ENCODE measurements around the gene ACAA2. TPM values are rescaled to one million over a fixed set of nuclear protein-coding genes. Genes with fewer than 3 reads are reported as not detected.

ACAA2 gene
- total RNA-seq, 1 donor from 2014 or later: 40.2 TPM

- peak; percentile 18 for DNase-seq (ENCODE audit: extremely low read depth, low read depth, low spot score)
These were observed 45.3 kb downstream of the ACAA2 start for GRCh38 chr18:49768051-49768391.

GRCh38 chr18:49767111-49768050 lies 46.0 kb downstream of the ACAA2 start:
- no peak for DNase-seq (ENCODE audit: extremely low read depth, low read depth, low spot score)

GRCh38 chr18:49766646-49767045 lies 46.7 kb downstream of the ACAA2 start:
- no peak for DNase-seq (ENCODE audit: extremely low read depth, low read depth, low spot score)

- DNase-seq (ENCODE audit: extremely low read depth, low read depth, low spot score): peak; percentile 3
These were observed 49.3 kb downstream of the ACAA2 start for GRCh38 chr18:49764032-49764431.

GRCh38 chr18:49763590-49763989 lies 49.7 kb downstream of the ACAA2 start:
- no peak for DNase-seq (ENCODE audit: extremely low read depth, low read depth, low spot score)

- no peak for DNase-seq (ENCODE audit: extremely low read depth, low read depth, low spot score)
These were observed 50.9 kb downstream of the ACAA2 start for GRCh38 chr18:49762191-49763077.

GRCh38 chr18:49761771-49762170 lies 51.6 kb downstream of the ACAA2 start:
- no peak for DNase-seq (ENCODE audit: extremely low read depth, low read depth, low spot score)

GRCh38 chr18:49758263-49758610 lies 55.1 kb downstream of the ACAA2 start:
- no peak for DNase-seq (ENCODE audit: extremely low read depth, low read depth, low spot score)

GRCh38 chr18:49757513-49758262 lies 55.6 kb downstream of the ACAA2 start:
- no peak for DNase-seq (ENCODE audit: extremely low read depth, low read depth, low spot score)

GRCh38 chr18:49756671-49757362 lies 56.5 kb downstream of the ACAA2 start:
- DNase-seq (ENCODE audit: extremely low read depth, low read depth, low spot score): no peak

GRCh38 chr18:49756135-49756534 lies 57.2 kb downstream of the ACAA2 start:
- no peak for DNase-seq (ENCODE audit: extremely low read depth, low read depth, low spot score)

- no peak for DNase-seq (ENCODE audit: extremely low read depth, low read depth, low spot score)
These were observed 57.8 kb downstream of the ACAA2 start for GRCh38 chr18:49755489-49755888.

GRCh38 chr18:49754866-49755265 lies 58.5 kb downstream of the ACAA2 start:
- no peak for DNase-seq (ENCODE audit: extremely low read depth, low read depth, low spot score)

GRCh38 chr18:49753643-49754042 lies 59.7 kb downstream of the ACAA2 start:
- DNase-seq (ENCODE audit: extremely low read depth, low read depth, low spot score): no peak

GRCh38 chr18:49752095-49752457 lies 61.3 kb downstream of the ACAA2 start:
- no peak for DNase-seq (ENCODE audit: extremely low read depth, low read depth, low spot score)

GRCh38 chr18:49751427-49752094 lies 61.8 kb downstream of the ACAA2 start:
- DNase-seq (ENCODE audit: extremely low read depth, low read depth, low spot score): no peak

GRCh38 chr18:49749563-49749962 lies 63.8 kb downstream of the ACAA2 start:
- DNase-seq (ENCODE audit: extremely low read depth, low read depth, low spot score): no peak

GRCh38 chr18:49747876-49748275 lies 65.5 kb downstream of the ACAA2 start:
- no peak for DNase-seq (ENCODE audit: extremely low read depth, low read depth, low spot score)

GRCh38 chr18:49745045-49746014 lies 68.0 kb downstream of the ACAA2 start:
- no peak for DNase-seq (ENCODE audit: extremely low read depth, low read depth, low spot score)
